Duodenal mucosa (tissue), 2 donors: ENCODE data around the gene PRKCA.
"Not testable (repeated sequence)": the region's sequence is repeated elsewhere in the genome, so short reads cannot be mapped to it uniquely, and the experiment has no call there.

ENCODE experiments used
- H3K27ac ChIP-seq: one replicate; pipeline ENCODE4 v1.7.0; 2013; ENCODE audit warnings: low read depth, low read length
- H3K27me3 ChIP-seq, 2 donors: one replicate each; pipeline ENCODE4 v1.7.0; 2013; ENCODE audit warnings: low read length in 2 of 2, control low read depth in 1 of 2; ENCODE audit not compliant: insufficient read depth in 2 of 2, control insufficient read depth in 1 of 2
- H3K36me3 ChIP-seq, 2 donors: one replicate each; pipeline ENCODE4 v1.7.0; 2013; ENCODE audit warnings: low read length in 2 of 2, control low read depth in 1 of 2; ENCODE audit not compliant: insufficient read depth in 2 of 2, control insufficient read depth in 1 of 2
- H3K4me1 ChIP-seq, 2 donors: one replicate each; pipeline ENCODE4 v1.7.0; 2013; ENCODE audit warnings: low read length in 2 of 2, control low read depth in 1 of 2; ENCODE audit not compliant: insufficient read depth in 2 of 2, control insufficient read depth in 1 of 2
- H3K4me3 ChIP-seq, 2 donors: one replicate each; pipeline ENCODE4 v1.7.0; 2013; ENCODE audit warnings: low read length in 2 of 2, low read depth in 1 of 2
- H3K9ac ChIP-seq, 2 donors: one replicate each; pipeline ENCODE4 v1.7.0; 2013; ENCODE audit warnings: low read length in 2 of 2, low read depth in 1 of 2
- H3K9me3 ChIP-seq, 2 donors: one replicate each; pipeline ENCODE4 v1.7.0; 2013; ENCODE audit warnings: low read length in 2 of 2, control low read depth in 1 of 2; ENCODE audit not compliant: control insufficient read depth in 1 of 2

PRKCA gene

GRCh38 chr17:66319226-66319625 is 16.8 kb downstream of the PRKCA start:
- peaks cover 0 to 11% of the 10 kb centered on the region in 2 donors for H3K4me1 ChIP-seq
- H3K9ac ChIP-seq, result no peak overlapping the region
- no peak overlapping the region for H3K27ac ChIP-seq
- no peaks in the 10 kb centered on the region for H3K27me3 ChIP-seq
- no peak overlapping the region for H3K4me3 ChIP-seq
- H3K36me3 ChIP-seq, result no peaks in the 10 kb centered on the region
- H3K9me3 ChIP-seq, result peaks cover 7 to 15% of the 10 kb centered on the region in 2 donors

- Histone ChIP-seq H3K4me3 (no peak overlapping the region), H3K27ac (no peak overlapping the region), H3K4me1 (peaks cover 0 to 9% of the 10 kb centered on the region in 2 donors), H3K9ac (no peak overlapping the region), H3K27me3 (no peaks in the 10 kb centered on the region), H3K9me3 (peaks cover 7 to 15% of the 10 kb centered on the region in 2 donors), H3K36me3 (no peaks in the 10 kb centered on the region)
These were observed 20.4 kb downstream of the PRKCA start for GRCh38 chr17:66322764-66323163.

DNA sequence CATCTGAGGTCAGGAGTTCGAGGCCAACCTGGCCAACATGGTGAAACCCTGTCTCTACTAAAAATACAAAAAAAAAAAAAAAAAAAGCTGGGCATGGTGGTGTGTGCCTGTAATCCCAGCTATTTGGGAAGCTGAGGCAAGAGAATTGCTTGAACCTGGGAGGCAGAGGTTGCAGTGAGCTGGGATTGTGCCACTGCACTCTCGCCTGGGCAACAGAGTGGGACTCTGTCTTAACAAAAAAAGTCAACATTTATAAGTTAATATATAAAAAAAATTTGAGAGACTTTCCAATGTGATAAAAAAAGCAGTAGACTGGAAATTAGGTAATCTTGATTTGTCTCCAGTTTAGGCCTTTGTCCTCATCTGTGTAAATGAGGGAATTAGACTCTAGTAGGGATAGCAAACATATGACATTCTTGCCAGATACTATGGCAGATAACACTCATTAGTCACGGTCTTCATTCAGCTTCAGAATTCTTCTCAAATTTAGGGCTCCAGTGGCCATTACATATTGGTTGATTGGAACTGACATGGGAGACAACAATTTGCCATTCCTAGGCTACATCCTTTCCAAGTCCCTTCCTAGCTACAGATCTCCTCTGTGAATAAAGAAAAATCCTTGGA is 22.1 kb downstream of the PRKCA start:
- H3K9ac ChIP-seq, result not testable (repeated sequence)

DNA sequence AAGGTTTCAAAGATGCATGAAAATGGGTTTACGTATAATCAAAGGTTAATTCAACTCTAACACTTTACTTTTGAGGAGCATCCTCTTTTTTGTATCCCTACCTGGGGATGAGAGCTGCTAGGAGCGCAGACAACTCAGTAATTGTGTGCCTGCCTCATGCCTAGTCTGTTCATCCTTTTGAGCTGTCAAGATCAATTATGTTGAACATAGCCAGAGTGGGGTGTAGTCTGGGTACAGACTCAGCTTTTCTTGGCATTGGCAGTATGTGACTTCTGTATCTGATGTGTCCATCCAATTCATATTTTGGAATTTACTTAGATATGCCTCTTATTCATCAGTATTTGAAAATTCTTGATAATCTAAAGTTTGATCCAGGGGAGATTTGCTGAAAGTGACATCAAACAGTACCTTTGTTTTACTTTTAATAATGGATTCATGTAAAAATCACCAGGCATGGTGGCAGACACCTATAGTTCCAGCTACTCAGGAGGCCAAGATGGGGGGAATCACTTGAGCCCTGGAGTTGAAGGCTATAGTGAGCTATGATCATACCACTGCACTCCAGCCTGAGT is 24.1 kb downstream of the PRKCA start:
- peaks cover 4 to 11% of the 10 kb centered on the region in 2 donors for H3K4me1 ChIP-seq
- H3K27ac ChIP-seq, result no peak overlapping the region
- H3K9me3 ChIP-seq, result peaks cover 5 to 6% of the 10 kb centered on the region in 2 donors
- no peak overlapping the region for H3K4me3 ChIP-seq
- no peaks in the 10 kb centered on the region for H3K27me3 ChIP-seq
- H3K9ac ChIP-seq, result no peak overlapping the region
- peaks cover 0 to 5% of the 10 kb centered on the region in 2 donors for H3K36me3 ChIP-seq

More for the DNA sequence above, 22.1 kb downstream of the PRKCA start:
- peaks cover 7 to 15% of the 10 kb centered on the region in 2 donors for H3K9me3 ChIP-seq
- not testable (repeated sequence) for H3K27ac ChIP-seq, H3K36me3 ChIP-seq, H3K4me3 ChIP-seq, H3K27me3 ChIP-seq
- H3K4me1 ChIP-seq, result peaks cover 4 to 11% of the 10 kb centered on the region in 2 donors

GRCh38 chr17:66330646-66331037 is 28.2 kb downstream of the PRKCA start:
- no peak overlapping the region for H3K4me3 ChIP-seq
- H3K9me3 ChIP-seq, result no peaks in the 10 kb centered on the region
- H3K27me3 ChIP-seq, result no peaks in the 10 kb centered on the region
- no peak overlapping the region for H3K9ac ChIP-seq
- H3K27ac ChIP-seq, result no peak overlapping the region
- H3K4me1 ChIP-seq, result peaks cover 3 to 4% of the 10 kb centered on the region in 2 donors
- H3K36me3 ChIP-seq, result peaks cover 0 to 5% of the 10 kb centered on the region in 2 donors

DNA sequence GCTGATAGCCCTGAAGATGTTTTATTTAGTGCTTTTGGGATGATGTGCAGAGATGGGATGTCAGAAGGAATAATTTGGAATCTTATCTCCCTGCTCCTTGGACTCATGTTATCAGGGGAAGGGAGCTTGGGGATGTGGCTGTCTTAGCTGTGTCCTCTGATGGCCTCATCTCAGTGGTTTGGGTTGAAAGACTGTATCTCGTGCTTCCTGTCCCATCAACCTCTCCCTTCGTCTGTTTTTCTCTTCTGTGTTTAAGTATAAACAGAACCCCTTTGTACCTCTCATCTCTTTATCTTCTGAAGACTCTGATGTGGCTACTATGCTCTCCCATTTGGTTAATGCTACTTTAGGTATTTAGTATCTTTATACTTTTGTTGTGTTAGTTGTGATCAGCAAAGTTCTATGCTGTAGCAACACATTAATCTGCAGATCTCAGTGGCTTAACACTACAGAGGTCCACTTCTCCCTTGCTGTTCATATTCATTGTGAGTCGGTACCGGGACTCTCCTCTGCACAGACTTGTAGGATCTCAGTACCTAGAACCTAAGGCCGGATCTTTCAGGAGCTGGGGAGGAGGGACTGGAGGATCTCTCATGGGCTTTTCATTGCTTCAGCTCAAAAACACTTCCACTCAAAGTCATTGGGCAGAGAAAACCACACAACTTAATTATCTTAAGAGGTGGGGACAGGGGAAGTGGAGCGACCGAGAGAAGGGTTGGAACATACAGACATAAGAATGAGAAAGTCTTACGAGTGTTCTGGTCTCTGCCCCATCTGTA is 28.8 kb downstream of the PRKCA start:
- Histone ChIP-seq H3K9ac (no peak overlapping the region), H3K36me3 (peaks cover 0 to 5% of the 10 kb centered on the region in 2 donors), H3K4me3 (no peak overlapping the region), H3K27me3 (no peaks in the 10 kb centered on the region), H3K9me3 (no peaks in the 10 kb centered on the region), H3K4me1 (peaks cover 3 to 4% of the 10 kb centered on the region in 2 donors), H3K27ac (no peak overlapping the region)

DNA sequence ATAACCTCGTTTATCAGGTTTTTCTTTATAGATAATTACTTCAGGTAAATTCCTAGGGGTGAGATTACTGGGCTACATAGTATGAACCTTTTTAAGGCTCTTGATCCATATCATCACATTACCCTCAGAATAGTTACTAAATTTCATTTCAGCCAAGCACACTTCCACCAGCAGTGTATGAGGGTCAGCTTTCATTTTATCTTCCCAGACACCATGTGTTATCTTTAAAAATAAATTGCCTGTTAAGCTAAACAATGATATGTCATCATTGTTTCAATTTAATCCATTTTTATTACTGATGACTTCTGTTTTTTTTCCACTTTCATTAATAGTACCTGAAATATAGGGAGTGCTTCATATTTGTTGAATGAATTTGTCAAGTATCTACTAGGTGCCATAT is 33.4 kb downstream of the PRKCA start:
- Histone ChIP-seq H3K27me3 (no peaks in the 10 kb centered on the region), H3K4me1 (peaks cover 9 to 27% of the 10 kb centered on the region in 2 donors), H3K4me3 (no peak overlapping the region), H3K36me3 (no peaks in the 10 kb centered on the region), H3K9me3 (no peaks in the 10 kb centered on the region), H3K9ac (no peak overlapping the region), H3K27ac (no peak overlapping the region)

- Histone ChIP-seq H3K36me3 (no peaks in the 10 kb centered on the region), H3K9me3 (no peaks in the 10 kb centered on the region), H3K4me1 (peaks cover 21 to 34% of the 10 kb centered on the region in 2 donors), H3K9ac (no peak overlapping the region), H3K27me3 (no peaks in the 10 kb centered on the region), H3K4me3 (no peak overlapping the region), H3K27ac (no peak overlapping the region)
These were observed 34.9 kb downstream of the PRKCA start for GRCh38 chr17:66337268-66337667.

DNA sequence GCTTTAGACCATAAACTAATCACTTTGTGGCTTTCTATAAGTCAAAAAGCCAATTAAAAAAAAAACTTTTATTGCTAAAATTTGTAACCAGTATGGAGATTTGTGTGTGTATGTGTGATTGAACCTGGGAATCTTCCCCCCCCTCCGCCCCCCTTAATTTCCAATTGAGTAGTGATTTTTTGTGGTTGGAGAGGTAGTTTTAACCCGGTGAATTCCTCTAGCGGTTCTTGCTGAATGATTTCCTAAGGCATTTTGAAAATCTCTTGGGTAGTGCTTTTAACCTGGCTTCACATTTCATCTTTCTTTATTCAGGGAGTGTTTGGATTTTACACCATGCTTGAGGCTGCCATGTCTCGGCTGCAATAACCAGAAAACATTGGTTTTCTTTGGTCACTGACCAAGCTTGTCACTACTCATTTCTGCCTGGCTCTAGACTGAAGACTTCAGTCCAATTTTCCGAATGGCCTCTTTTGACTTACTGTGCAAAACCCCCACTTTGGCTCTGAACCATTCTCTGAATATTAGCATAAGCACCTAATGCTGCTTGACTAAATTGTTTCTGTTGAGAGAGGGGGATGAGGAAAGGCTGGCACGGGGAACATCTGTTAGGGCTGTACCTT is 35.6 kb downstream of the PRKCA start:
- no peak overlapping the region for H3K9ac ChIP-seq
- H3K9me3 ChIP-seq, result no peaks in the 10 kb centered on the region
- H3K4me3 ChIP-seq, result no peak overlapping the region
- no peaks in the 10 kb centered on the region for H3K27me3 ChIP-seq
- peaks cover 21 to 34% of the 10 kb centered on the region in 2 donors for H3K4me1 ChIP-seq
- H3K27ac ChIP-seq, result no peak overlapping the region
- H3K36me3 ChIP-seq, result no peaks in the 10 kb centered on the region

DNA sequence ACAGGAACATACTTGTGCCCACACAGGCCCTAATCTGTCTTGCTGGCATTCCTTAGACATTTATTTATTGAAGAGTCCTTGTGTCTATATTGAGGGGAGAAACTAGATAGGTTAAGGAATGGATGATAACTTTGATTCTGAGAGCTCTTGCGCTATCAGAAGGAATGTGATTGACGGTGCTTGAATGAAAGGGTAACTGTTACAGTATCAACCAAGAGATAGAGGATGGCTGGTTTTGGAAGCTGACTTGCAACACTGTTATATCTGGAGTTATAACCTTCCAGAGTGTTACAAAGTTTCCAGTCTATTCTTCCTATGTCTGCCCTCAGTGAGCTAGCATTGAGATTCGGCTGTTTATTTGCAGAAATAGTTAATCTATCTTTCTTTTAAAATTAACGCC is 36.5 kb downstream of the PRKCA start:
- Histone ChIP-seq H3K27ac (no peak overlapping the region), H3K4me3 (no peak overlapping the region)

More for the DNA sequence above, 36.5 kb downstream of the PRKCA start:
- Histone ChIP-seq H3K36me3 (no peaks in the 10 kb centered on the region), H3K9me3 (no peaks in the 10 kb centered on the region), H3K27me3 (no peaks in the 10 kb centered on the region), H3K4me1 (peaks cover 24 to 44% of the 10 kb centered on the region in 2 donors), H3K9ac (no peak overlapping the region)
